GM04504 (cell line): ENCODE results near the gene AQP11.
A peak's percentile ranks its signal among the peaks of the same experiment; 100 is the strongest.
"Not testable (repeated sequence)": the region's sequence is repeated elsewhere in the genome, so short reads cannot be mapped to it uniquely, and the experiment has no call there.

Source experiments
- DNase-seq: peaks from one replicate; pipeline ENCODE4 v3.0.0-alpha.2; 2012; ENCODE audit warnings: low read depth

The AQP11 gene

GRCh38 chr11:77593883-77594282, 4.1 kb downstream of the AQP11 start:
- no peak for DNase-seq

- peak; percentile 52 for DNase-seq
Observed at GRCh38 chr11:77596626-77597025, 6.9 kb downstream of the AQP11 start.

GRCh38 chr11:77598195-77598594, 8.4 kb downstream of the AQP11 start:
- no peak for DNase-seq

GRCh38 chr11:77602381-77603088, 12.8 kb downstream of the AQP11 start:
- peak; percentile 57 for DNase-seq

GRCh38 chr11:77604281-77604680, 14.5 kb downstream of the AQP11 start:
- DNase-seq: no peak

GRCh38 chr11:77609234-77609633, 19.5 kb downstream of the AQP11 start:
- DNase-seq: no peak

GRCh38 chr11:77611921-77612320, 22.2 kb downstream of the AQP11 start:
- DNase-seq: no peak

GRCh38 chr11:77617892-77618291, 28.1 kb downstream of the AQP11 start:
- DNase-seq: no peak

GRCh38 chr11:77619576-77620198, 29.9 kb downstream of the AQP11 start:
- DNase-seq: peak; percentile 14

- DNase-seq: no peak
Observed at GRCh38 chr11:77630157-77630710, 40.5 kb downstream of the AQP11 start.

- DNase-seq: not testable (repeated sequence)
Observed at GRCh38 chr11:77633926-77634325, 44.2 kb downstream of the AQP11 start.

GRCh38 chr11:77636731-77637344, 47.1 kb downstream of the AQP11 start:
- DNase-seq: no peak

GRCh38 chr11:77637345-77638165, 47.8 kb downstream of the AQP11 start, which contains the start of gene CLNS1A:
TSS of gene CLNS1A (minus strand) at chr11:77637794. CDS start at chr11:77637714, 80 bp downstream.
- peak; percentile 73 for DNase-seq

GRCh38 chr11:77642228-77642627, 52.5 kb downstream of the AQP11 start:
- DNase-seq: no peak

GRCh38 chr11:77644887-77645286, 55.1 kb downstream of the AQP11 start:
- no peak for DNase-seq

GRCh38 chr11:77647654-77648305, 58.0 kb downstream of the AQP11 start:
- no peak for DNase-seq

- DNase-seq: no peak
Observed at GRCh38 chr11:77650123-77650522, 60.4 kb downstream of the AQP11 start.

GRCh38 chr11:77654770-77655434, 65.1 kb downstream of the AQP11 start:
- no peak for DNase-seq

GRCh38 chr11:77656362-77656761, 66.6 kb downstream of the AQP11 start:
- no peak for DNase-seq

- DNase-seq: no peak
Observed at GRCh38 chr11:77658213-77659013, 68.7 kb downstream of the AQP11 start.
